ENCODE data around the gene TLX2.
"Not testable (repeated sequence)": the region's sequence is repeated elsewhere in the genome, so short reads cannot be mapped to it uniquely, and the experiment has no call there.

Gene TLX2

DNA sequence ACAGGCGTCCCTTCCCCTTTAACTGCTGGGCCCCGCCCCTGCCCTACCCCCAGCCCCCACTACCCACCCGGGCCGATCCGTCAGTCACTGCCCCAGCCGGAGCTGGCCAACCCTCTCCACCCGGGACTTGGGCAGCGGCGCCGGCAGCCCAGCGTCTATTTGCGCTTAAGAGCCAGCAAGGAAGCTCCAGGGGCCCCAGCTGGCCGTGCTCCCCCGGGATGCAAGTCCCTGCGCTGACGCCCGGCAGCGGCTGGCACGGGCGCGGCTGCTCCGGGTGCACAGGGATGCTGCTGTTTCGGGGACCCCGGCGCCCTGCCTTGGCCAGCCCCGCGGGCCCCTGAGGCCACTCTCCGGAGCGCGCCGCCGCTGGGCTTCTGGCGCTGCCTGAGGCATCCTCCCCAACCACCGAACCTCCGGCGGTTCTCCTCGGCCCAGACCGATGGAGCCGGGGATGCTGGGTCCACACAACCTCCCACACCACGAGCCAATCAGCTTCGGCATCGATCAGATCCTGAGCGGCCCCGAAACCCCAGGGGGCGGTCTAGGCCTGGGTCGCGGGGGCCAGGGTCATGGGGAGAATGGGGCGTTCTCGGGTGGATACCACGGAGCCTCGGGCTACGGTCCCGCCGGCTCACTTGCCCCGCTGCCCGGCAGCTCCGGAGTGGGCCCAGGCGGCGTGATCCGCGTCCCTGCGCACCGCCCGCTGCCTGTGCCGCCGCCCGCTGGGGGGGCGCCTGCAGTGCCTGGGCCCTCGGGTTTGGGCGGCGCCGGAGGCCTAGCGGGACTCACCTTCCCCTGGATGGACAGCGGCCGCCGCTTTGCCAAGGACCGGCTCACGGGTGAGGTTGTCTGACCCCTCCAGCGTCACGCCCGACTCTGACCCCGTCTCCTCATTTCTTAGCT, at the start of gene TLX2:
TLX2 (plus strand) TSS at position 83 of the 903 bp plus-strand sequence; CDS start at position 440, 357 bp downstream.
- Histone ChIP-seq H3K9ac (ENCODE audit: low read length) (no peak within 1 kb of the TSS), H3K4me3 (ENCODE audit: low read depth, low read length, poor library complexity, severe bottlenecking) (peak within 1 kb of the TSS; percentile 43), H3K4me1 (ENCODE audit: insufficient read depth, low read length, severe bottlenecking) (peaks cover 10% of the 10 kb centered on the region), H2AFZ (ENCODE audit: low read length) (no peak within 1 kb of the TSS), H3K9me3 (ENCODE audit: low read length) (no peaks in the 10 kb centered on the region), H3K27me3 (ENCODE audit: insufficient read depth, low read length) (peaks cover 7% of the 10 kb centered on the region; the same call in 1 of the 2 replicates), H3K79me2 (ENCODE audit: insufficient read depth, low read length) (no peaks in the 10 kb centered on the region), H3F3A (ENCODE audit: insufficient read depth, low read length) (no peaks in the 10 kb centered on the region), H3K27ac (ENCODE audit: low read depth, low read length, poor library complexity, severe bottlenecking) (no peak within 1 kb of the TSS), H3K4me2 (ENCODE audit: low read length) (peak within 1 kb of the TSS; percentile 11; the same call in 1 of the 2 replicates), H3K36me3 (ENCODE audit: insufficient read depth, low read length) (no peaks in the 10 kb centered on the region), H3K9me2 (ENCODE audit: low read depth, low read length) (no peaks in the 10 kb centered on the region), H4K20me1 (ENCODE audit: insufficient read depth, low read length) (no peaks in the 10 kb centered on the region)
- TF ChIP-seq, protein P1, sequence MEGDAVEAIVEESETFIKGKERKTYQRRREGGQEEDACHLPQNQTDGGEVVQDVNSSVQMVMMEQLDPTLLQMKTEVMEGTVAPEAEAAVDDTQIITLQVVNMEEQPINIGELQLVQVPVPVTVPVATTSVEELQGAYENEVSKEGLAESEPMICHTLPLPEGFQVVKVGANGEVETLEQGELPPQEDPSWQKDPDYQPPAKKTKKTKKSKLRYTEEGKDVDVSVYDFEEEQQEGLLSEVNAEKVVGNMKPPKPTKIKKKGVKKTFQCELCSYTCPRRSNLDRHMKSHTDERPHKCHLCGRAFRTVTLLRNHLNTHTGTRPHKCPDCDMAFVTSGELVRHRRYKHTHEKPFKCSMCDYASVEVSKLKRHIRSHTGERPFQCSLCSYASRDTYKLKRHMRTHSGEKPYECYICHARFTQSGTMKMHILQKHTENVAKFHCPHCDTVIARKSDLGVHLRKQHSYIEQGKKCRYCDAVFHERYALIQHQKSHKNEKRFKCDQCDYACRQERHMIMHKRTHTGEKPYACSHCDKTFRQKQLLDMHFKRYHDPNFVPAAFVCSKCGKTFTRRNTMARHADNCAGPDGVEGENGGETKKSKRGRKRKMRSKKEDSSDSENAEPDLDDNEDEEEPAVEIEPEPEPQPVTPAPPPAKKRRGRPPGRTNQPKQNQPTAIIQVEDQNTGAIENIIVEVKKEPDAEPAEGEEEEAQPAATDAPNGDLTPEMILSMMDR (IDR thresholded peaks at IDR 0.05; ENCODE audit: low read length): no peak
- no peak for TF ChIP-seq EZH2 (IDR thresholded peaks at IDR 0.05; ENCODE audit: borderline replicate concordance, low read length)

DNA sequence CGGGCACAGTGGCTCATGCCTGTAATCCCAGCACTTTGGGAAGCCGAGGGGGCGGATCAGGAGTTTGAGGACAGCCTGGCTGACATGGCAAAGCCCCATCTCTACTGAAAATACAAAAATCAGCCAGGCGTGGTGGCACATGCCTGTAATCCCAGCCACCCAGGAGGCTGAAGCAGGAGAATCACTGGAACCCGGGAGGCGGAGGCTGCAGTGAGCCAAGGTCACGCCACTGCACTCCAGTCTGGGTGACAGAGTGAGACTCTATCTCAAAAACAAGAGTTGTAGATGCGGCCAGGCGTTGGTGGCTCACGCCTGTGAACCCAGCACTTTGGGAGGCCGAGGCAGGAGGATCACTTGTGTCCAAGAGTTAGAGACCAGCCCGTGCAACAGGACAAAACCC, 43.5 kb upstream of the TLX2 start:
- H3K9me3 ChIP-seq (ENCODE audit: low read length); H3F3A ChIP-seq (ENCODE audit: insufficient read depth, low read length); H3K9me2 ChIP-seq (ENCODE audit: low read depth, low read length); H3K79me2 ChIP-seq (ENCODE audit: insufficient read depth, low read length); H4K20me1 ChIP-seq (ENCODE audit: insufficient read depth, low read length); H3K27ac ChIP-seq (ENCODE audit: low read depth, low read length, poor library complexity, severe bottlenecking); H3K9ac ChIP-seq (ENCODE audit: low read length); H3K4me3 ChIP-seq (ENCODE audit: low read depth, low read length, poor library complexity, severe bottlenecking); H3K27me3 ChIP-seq (ENCODE audit: insufficient read depth, low read length); H3K4me2 ChIP-seq (ENCODE audit: low read length); H2AFZ ChIP-seq (ENCODE audit: low read length): not testable (repeated sequence)
- Histone ChIP-seq H3K4me1 (ENCODE audit: insufficient read depth, low read length, severe bottlenecking) (peaks cover 30% of the 10 kb centered on the region), H3K36me3 (ENCODE audit: insufficient read depth, low read length) (peaks cover 17% of the 10 kb centered on the region)

DNA sequence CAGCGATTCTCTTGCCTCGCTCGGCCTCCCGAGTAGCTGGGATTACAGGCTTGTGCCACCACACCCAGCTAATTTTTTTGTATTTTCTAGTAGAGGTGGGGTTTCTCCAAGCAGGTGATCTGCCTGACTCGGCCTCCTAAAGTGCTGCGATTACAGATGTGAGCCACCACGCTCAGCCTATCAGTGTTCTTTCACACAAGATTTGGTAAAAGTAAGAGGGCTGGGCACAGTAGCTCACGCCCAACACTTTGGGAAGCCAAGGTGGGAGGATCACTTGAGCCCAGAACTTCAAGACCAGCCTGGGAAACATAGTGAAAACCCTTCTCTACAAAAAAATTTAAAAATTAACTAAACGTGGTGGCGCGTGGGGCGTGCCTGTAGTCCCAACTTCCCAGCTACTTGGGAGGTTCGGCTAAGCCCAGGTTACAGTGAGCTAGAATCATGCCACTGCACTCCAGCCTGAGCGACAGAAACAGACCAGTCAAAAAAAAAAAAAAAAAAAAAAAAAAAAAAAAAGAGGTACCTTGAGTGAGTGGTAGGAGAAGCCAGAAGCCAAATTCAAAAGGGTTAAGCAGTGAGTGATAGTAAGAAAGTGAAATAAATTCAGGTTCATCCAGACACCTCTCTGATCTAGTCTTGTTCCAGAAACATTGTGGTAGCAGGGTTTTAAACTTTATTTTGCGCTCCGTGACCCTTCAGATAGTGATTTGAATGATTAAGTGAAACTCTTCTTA, 42.8 kb upstream of the TLX2 start:
- peak overlapping the region; percentile 85 for H3K9ac ChIP-seq (ENCODE audit: low read length)
- H3K79me2 ChIP-seq (ENCODE audit: insufficient read depth, low read length): no peaks in the 10 kb centered on the region
- no peak overlapping the region for H2AFZ ChIP-seq (ENCODE audit: low read length)
- no peaks in the 10 kb centered on the region for H4K20me1 ChIP-seq (ENCODE audit: insufficient read depth, low read length)
- peak overlapping the region; percentile 84 for H3K4me3 ChIP-seq (ENCODE audit: low read depth, low read length, poor library complexity, severe bottlenecking)
- H3F3A ChIP-seq (ENCODE audit: insufficient read depth, low read length): no peaks in the 10 kb centered on the region
- H3K9me2 ChIP-seq (ENCODE audit: low read depth, low read length): no peaks in the 10 kb centered on the region
- peak overlapping the region; percentile 89 for H3K27ac ChIP-seq (ENCODE audit: low read depth, low read length, poor library complexity, severe bottlenecking)
- H3K36me3 ChIP-seq (ENCODE audit: insufficient read depth, low read length): peaks cover 17% of the 10 kb centered on the region
- peaks cover 23% of the 10 kb centered on the region for H3K4me1 ChIP-seq (ENCODE audit: insufficient read depth, low read length, severe bottlenecking)
- H3K4me2 ChIP-seq (ENCODE audit: low read length): peak overlapping the region; percentile 99
- no peaks in the 10 kb centered on the region for H3K9me3 ChIP-seq (ENCODE audit: low read length)
- no peaks in the 10 kb centered on the region for H3K27me3 ChIP-seq (ENCODE audit: insufficient read depth, low read length)
- TF ChIP-seq EZH2 (IDR thresholded peaks at IDR 0.05; ENCODE audit: borderline replicate concordance, low read length): no peak
- TF ChIP-seq, protein P1 (IDR thresholded peaks at IDR 0.05; ENCODE audit: low read length): no peak
